ENCODE results near the gene WDHD1. TPM values are rescaled to one million over a fixed set of nuclear protein-coding genes. Genes with fewer than 3 reads are reported as not detected.

Gene WDHD1, protein sequence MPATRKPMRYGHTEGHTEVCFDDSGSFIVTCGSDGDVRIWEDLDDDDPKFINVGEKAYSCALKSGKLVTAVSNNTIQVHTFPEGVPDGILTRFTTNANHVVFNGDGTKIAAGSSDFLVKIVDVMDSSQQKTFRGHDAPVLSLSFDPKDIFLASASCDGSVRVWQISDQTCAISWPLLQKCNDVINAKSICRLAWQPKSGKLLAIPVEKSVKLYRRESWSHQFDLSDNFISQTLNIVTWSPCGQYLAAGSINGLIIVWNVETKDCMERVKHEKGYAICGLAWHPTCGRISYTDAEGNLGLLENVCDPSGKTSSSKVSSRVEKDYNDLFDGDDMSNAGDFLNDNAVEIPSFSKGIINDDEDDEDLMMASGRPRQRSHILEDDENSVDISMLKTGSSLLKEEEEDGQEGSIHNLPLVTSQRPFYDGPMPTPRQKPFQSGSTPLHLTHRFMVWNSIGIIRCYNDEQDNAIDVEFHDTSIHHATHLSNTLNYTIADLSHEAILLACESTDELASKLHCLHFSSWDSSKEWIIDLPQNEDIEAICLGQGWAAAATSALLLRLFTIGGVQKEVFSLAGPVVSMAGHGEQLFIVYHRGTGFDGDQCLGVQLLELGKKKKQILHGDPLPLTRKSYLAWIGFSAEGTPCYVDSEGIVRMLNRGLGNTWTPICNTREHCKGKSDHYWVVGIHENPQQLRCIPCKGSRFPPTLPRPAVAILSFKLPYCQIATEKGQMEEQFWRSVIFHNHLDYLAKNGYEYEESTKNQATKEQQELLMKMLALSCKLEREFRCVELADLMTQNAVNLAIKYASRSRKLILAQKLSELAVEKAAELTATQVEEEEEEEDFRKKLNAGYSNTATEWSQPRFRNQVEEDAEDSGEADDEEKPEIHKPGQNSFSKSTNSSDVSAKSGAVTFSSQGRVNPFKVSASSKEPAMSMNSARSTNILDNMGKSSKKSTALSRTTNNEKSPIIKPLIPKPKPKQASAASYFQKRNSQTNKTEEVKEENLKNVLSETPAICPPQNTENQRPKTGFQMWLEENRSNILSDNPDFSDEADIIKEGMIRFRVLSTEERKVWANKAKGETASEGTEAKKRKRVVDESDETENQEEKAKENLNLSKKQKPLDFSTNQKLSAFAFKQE
- total RNA-seq, result 10 to 100 TPM in 1 of 2 donors, 1 to 10 TPM in 1; 9.6 to 21.0 TPM

DNA sequence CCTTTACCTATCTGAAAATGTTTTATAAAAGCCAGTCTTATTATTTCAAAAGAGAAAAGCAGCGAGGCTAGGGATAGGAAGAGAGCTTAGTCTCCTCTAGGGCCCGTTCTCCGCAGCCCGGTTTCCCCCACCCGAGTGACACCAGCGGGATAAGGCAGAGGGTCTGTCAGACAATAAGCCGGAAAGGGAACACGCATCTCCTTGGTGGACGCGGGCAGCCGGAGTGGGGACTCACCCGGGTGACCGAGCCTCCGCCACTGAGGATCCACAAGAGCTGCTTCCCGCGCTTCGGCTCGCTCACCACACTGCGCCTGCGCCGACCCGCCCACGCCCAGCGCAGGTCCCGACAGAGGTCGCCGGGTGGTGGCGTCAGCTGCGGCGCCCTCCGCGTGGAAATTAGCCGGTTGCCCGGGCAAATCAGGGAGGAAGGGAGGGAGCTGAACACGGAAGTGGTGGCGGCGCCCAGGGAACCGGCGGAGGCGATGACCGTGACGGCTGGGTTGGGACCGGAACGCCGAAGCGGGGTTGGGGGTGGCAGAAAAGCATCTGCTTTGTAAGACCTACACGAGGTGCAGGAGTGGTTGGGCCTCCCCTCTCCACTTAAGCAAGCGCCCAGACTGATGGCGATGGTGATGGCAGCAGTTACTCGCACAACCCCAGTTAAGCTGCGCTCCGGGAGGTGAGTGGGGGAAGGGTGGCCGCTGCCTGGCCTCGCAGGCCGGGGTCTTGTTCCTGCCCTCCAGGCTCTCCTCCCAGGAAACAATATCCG is at the start of gene WDHD1, which contains the start of gene SOCS4:
TSS of gene WDHD1 (minus strand) at position 307 of the 769 bp plus-strand sequence. CDS start 312 bp downstream, outside the sequence.
TSS of gene SOCS4 (plus strand) at position 444 of the 769 bp plus-strand sequence. CDS start 15,806 bp downstream, outside the sequence.

DNA sequence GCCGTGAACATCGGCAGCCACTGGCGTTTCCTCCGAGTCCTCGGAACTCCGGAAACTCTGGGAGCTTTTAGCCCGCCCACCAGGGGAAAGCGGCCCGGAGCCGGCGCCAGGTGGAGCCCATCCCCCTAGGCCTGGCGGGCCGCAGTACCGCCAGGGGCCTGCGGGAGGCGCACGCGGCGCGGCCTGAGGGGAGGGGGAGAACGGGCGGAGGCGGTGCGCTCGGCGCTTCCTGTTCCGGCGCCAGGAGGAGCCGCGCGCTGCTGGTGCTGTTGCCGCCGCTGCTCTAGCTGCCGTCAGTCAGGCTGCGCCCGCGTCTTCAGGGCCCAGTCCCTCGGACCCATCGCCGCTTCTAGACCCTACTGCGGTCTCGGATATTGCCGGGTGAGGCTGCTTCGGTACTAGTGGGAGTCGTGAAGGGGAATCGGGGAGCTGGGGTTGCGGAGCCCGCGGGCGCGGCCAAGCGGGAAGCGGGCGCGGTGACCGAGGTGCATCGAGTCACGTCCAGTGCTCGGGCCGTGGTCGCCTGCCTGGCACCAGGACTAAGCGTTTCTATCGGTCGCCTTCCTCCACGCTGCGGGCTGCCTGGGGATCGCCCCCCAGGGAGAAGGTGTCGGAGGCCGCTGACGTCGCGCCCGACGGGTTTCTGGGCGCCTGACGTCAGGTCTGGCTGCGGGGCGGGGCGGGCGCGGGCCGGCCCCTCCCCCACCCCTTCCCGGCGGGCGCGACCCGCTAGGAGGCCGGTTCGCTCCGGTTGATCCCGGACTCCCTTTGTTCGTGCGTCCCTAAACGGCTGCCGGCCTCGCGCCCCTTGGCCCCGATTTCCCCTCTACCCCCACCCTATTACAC is 24.7 kb upstream of the WDHD1 start, which contains the start of gene MAPK1IP1L:
TSS of gene MAPK1IP1L (plus strand) at position 225 of the 846 bp plus-strand sequence. CDS start 10,037 bp downstream, outside the sequence.

DNA sequence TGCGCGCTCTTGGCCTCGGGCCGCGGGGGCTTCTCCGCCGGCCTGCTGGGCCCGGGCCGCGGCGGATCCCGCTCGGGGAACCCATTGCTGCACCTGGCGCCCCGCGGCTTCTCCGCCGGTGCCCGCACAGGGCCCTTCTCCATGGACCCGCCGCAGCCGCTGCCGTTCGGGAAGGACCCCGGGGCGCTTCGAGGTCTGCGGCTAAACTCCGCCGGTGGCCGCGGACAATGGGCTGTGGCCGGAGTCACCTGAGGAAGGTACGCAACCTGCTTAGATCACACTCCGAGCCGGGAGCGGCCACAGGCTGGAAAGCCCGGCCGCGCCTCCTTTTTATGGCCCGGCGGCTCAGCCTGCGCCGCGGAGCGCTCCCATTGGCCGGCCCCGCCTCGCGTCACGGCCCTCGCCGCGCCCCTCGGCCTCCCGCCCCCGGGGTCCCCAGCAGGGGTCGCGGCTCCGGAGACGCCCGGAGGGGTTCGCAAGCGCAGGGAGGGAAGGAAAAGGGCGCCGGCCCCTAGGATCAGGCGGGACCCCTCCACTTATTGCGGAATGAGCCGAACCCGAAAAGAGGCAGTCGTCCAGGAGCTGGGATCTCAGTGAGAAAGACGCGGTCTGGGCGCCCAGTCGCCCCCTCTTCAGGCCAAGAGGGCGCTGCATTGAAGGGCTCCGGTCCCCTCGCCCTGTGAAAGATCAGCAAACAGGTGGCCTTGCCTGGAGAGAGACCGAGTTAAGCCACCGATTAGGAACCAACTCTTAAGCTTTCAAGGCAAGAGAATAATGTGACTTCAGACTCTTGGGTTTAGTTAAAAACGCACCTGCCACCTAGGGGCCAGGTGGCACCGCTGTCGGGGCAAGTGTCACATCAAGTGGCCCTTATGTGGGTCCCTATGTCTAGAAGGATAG is 124.1 kb downstream of the WDHD1 start, which contains the start of gene GCH1:
TSS of gene GCH1 (minus strand) at position 306 of the 900 bp plus-strand sequence. CDS start at position 143, 163 bp downstream.

Other genes with a start within 250 kb of the WDHD1 start
- gene GCH1, start 124.3 kb downstream of the WDHD1 start, total RNA-seq, result 1 to 10 TPM; 1.7 to 2.7 TPM
- gene SOCS4, start 137 bp upstream of the WDHD1 start, total RNA-seq, result 10 to 100 TPM; 12.0 to 17.0 TPM
- 10 to 100 TPM; 42.7 to 46.3 TPM for gene MAPK1IP1L, start 24.5 kb upstream of the WDHD1 start, total RNA-seq
- gene LGALS3, start 102.2 kb upstream of the WDHD1 start, total RNA-seq, result 1,000 to 10,000 TPM in 1 of 2 donors, 100 to 1,000 TPM in 1; 856 to 1,302 TPM
- 10 to 100 TPM; 25.5 to 43.3 TPM for gene DLGAP5, start 164.5 kb upstream of the WDHD1 start, total RNA-seq
- gene FBXO34, start 244.3 kb upstream of the WDHD1 start, total RNA-seq, result 10 to 100 TPM; 19.6 to 23.3 TPM

Data from melanocyte of skin (primary cell).